Daoy (cell line): ENCODE data around the gene SP6. TPM values are rescaled to one million over a fixed set of nuclear protein-coding genes. Genes with fewer than 3 reads are reported as not detected.

Experiments used
- DNase-seq: peaks from one replicate; pipeline ENCODE4 v3.0.0-alpha.2; 2015; ENCODE audit warnings: low read depth
- total RNA-seq: library from RNA; depleted of rRNA; stranded (reverse); fragments of >200 nt; shearing (Covaris generic); gene quantifications from 2 replicates; pipeline ENCODE4 v1.2.3, GENCODE V29; 2014; rRNA removed

SP6 gene
- total RNA-seq = 0.06 and 0.23 TPM in 2 replicates

GRCh38 chr17:47850692-47851573 lies at the start of gene SP6:
Gene SP6, minus strand, starts transcription at chr17:47851163. Its CDS starts 2,734 bp downstream, at chr17:47848429.
- peak; percentile 88 for DNase-seq

GRCh38 chr17:47899643-47900042 lies 48.7 kb upstream of the SP6 start:
- DNase-seq = no peak

- DNase-seq = no peak
Observed at GRCh38 chr17:47898241-47898640, 47.3 kb upstream of the SP6 start.

GRCh38 chr17:47897561-47897960 lies 46.6 kb upstream of the SP6 start:
- no peak for DNase-seq

GRCh38 chr17:47896672-47897490 lies 45.9 kb upstream of the SP6 start:
- DNase-seq = no peak

- peak; percentile 98 for DNase-seq
Observed at GRCh38 chr17:47895856-47896671, 45.1 kb upstream of the SP6 start, which contains the start of gene SP2. Gene SP2, plus strand, starts transcription at chr17:47896236. Its CDS starts 51 bp downstream, at chr17:47896287.

GRCh38 chr17:47895347-47895855 lies 44.4 kb upstream of the SP6 start:
- DNase-seq = no peak

- DNase-seq = no peak
Observed at GRCh38 chr17:47894498-47895346, 43.8 kb upstream of the SP6 start.

GRCh38 chr17:47891545-47892088 lies 40.7 kb upstream of the SP6 start:
- no peak for DNase-seq

GRCh38 chr17:47889734-47890529 lies 39.0 kb upstream of the SP6 start:
- peak; percentile 71 for DNase-seq

GRCh38 chr17:47888293-47888692 lies 37.3 kb upstream of the SP6 start:
- DNase-seq = peak; percentile 17

- DNase-seq = no peak
Observed at GRCh38 chr17:47884905-47885730, 34.2 kb upstream of the SP6 start.

- DNase-seq = no peak
Observed at GRCh38 chr17:47884427-47884740, 33.4 kb upstream of the SP6 start.

- DNase-seq = no peak
Observed at GRCh38 chr17:47883589-47884426, 32.8 kb upstream of the SP6 start.

GRCh38 chr17:47882695-47883588 lies 32.0 kb upstream of the SP6 start:
- DNase-seq = no peak

GRCh38 chr17:47882247-47882646 lies 31.3 kb upstream of the SP6 start:
- peak; percentile 73 for DNase-seq
